Skin of body (tissue), 2 donors: ENCODE data around the gene SCGN. TPM values are rescaled to one million over a fixed set of nuclear protein-coding genes. Genes with fewer than 3 reads are reported as not detected.

Experiments
- DNase-seq: peaks from one replicate; lab custom pipeline; 2025; lab: John Stamatoyannopoulos, UW
- total RNA-seq: library from RNA; depleted of rRNA; stranded (reverse); fragments of >200 nt; gene quantifications from one replicate; pipeline ENCODE4 v1.2.3, GENCODE V29; 2014

The SCGN gene
- total RNA-seq, 1 donor from 2014 or later, result 0.89 TPM

DNA sequence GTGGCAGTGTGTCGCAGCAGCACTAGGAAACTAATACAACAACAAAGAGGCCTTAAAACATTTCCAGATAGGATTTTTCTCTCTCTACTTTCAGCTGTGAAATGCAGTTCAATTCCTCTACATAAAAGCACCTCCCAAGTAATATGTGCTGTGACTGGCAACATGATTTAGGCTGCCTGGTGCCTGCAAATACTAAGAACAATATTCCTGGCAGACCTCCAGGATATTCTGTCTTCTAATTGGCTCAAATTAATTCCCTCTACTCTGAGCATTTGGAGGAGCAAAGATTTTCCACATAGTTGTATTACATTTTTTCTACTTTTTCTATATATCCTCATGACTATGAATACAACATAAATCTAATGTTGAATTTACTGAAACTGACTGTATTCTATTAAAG, 33.2 kb downstream of the SCGN start:
- no peak for DNase-seq

DNA sequence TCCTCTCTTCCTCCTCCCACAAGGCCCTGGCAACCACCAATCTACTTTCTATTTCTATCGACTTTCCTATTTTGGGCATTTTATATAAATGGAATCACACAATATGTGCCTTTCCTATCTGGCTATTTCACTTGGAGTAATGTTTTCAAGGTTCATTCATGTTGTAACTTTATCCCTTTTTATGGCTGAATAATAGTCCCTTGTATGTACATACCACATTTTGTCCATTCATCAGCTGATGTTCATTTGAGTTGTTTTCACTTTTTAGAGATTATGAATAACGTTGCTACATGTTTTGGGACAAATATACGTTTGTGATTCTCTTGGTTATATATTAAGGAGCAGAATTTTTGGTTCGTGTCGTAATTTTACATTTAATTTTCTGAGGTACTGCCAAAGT, 33.9 kb downstream of the SCGN start:
- DNase-seq, result no peak

DNA sequence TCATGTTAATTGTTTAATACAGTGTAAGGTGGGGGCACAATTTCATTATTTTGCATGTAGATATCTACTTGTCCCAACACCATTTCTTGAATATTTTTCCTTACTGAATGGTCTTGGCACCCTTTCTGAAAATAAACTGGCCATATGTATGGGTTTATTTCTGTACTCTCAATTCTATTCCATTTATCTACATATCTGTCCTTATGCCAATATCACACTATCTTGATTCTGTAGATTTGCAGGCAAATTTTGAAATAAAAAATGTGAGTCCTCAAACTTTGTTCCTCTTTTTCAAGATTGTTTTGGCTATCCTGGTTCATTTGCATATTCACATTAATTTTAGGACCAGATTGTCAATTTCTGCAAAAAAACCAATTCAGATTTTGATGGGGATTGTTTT, 34.8 kb downstream of the SCGN start:
- no peak for DNase-seq

DNA sequence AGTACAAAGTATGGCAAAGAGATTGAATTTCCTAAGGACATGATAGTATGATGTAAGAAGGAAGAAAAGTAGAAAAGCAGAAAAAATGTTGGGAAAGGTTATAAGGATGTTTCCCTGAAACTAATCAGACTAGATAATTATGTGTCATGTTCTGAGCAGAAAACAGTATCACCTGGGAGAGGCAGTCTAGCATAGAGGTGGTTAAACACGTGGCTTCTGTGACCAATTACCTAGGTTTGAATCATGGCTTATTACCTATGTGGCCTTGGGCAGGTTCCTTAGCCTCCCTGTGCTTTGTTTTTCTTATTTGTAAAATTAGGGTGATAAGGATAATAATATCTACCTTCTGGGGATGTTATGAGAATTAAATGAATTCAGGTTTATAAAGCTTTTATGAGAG, 38.0 kb downstream of the SCGN start:
- no peak for DNase-seq

DNA sequence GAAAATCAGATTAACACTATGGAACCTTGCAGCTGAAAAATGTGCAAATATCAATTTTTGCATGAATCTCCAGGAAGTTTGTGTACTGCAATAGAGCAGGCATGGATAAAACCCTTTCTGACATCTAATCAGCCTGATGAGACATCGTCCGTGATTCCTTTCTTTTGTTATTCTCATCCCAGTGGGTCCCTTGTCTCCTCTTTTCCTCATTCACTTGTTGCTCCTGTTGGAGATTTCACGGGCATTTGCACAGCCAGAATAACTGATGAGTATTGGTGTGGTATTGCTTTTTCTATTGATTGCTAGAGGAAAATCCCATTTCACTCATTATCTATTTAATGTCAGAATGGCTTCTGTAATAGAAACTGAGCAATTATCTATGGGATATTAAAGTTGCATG, 39.9 kb downstream of the SCGN start:
- no peak for DNase-seq

DNA sequence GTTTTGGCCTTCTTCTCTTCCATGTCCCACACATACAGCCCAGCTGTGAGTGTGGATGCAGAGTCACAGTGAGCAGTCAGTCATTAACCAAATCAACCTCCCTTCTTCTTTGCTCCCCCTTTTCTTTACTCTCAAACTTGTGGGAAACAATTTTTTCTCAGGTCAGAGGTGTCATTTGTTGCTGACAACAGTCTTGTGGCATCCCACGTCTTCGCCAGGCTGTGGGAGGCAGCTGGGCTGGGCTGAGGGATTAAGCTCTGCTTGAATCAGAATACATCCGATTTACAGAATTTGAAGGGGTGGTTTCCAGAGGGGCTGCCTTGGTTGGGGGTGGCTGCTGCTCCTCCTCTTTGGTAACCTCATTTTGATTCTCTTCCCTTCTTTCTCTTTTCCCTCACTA, 40.5 kb downstream of the SCGN start:
- DNase-seq, result no peak

DNA sequence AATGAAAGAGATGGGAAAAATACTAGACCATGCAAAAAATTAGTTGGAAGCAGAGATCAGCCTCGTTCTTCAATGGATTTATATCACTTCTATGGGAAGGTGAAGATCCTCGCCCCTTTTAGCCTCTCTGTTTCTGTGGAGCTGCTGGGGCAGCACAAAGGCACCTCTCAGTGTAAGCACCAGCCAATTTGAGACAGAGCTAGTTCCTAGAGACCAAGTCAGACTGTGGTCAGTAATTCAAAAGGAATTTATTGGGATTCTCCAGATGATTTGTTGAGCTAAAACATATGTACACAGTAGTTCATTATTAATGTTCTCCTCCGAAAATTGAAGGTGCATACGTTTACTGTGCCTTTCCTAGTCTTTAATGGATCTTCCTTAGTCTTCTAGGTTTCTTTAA, 42.4 kb downstream of the SCGN start:
- no peak for DNase-seq

DNA sequence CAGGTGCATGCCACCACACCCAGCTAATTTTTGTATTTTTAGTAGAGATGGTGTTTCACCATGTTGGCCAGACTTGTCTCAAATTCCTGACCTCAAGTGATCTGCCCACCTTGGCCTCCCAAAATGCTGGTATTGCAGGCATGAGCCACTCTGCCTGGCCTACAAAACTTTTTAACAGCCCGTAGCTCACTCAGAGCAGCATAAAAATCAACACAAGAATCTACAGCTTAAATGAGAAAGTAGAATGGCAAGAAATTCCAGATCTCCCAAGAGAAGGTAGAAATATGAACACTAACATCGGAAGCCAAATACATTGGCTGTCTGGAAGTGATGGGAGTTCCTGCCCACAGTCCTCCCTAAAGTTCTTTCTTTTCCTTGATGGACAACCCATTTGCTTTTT, 43.7 kb downstream of the SCGN start:
- no peak for DNase-seq

DNA sequence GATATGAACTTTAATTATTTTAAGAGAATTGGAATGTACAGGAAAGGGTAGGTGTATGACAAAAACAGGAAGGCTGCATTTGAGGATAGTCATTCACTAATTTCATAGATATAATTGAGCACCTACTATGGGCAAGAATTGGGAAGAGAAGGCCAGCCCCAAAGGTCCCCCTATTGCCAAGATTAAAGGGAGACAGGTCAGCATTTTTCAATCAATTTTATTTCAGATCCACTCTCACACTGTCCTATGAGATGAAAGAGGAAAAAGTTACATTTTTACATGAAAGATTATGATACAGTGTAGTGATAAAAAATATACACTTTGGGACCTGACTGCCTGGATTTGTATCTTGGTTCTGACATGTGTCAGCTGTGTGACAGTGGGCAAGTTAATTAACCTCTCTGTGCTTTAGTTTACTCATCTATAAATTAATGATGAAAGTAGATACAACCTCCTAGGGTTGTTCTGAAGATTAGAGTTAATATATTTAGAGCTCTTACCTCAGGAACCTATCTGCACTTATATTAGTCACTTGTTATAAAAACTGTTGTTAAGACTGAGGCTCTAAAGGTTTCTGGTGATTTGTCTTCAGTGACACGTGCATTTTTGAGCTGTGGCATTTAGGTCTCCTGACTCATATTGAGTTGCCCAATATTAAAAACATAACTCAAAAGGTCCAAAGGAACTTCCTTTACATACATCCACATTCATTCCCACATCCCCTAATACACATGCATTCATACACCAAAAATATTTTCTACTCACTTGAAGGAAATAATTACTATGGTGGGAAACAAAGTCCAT, 45.7 kb downstream of the SCGN start:
- no peak for DNase-seq

DNA sequence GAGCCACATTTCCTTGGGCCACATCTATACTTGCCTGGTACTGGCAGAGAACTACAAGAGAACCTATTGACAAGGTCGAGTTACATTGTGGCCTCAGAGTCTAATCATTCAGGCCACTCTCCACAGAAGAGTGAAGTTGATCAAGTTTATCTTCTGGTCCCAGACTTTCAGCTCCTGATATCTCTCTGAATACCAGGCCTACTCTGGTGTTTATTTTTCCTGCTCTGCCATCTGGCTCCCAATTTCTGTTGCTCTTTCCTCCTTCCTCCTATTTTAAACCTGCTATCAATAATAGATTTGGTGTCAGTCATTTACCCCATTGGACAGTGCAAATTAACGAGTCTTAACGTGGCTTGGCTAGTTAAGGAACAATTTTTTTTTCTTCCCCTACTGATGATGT, 46.6 kb downstream of the SCGN start:
- no peak for DNase-seq

DNA sequence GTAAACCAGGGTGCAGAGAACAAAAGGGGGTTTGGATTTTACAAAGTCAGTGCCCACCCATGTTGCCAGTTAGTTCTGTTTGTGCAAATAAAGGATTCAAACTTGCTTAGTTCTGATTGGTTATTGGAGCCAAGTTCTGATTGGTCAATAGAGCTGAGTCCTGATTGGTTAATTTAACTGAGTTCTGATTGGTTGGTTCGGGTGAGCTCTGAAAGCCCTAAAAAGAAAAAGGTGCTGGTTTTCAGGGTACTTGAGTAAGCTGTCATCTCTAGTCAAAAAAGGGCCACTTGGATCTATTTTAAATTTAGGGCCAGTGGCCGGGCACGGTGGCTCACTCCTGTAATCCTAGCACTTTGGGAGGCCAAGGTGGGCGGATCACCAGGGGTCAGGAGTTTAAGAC, 47.6 kb downstream of the SCGN start:
- no peak for DNase-seq

DNA sequence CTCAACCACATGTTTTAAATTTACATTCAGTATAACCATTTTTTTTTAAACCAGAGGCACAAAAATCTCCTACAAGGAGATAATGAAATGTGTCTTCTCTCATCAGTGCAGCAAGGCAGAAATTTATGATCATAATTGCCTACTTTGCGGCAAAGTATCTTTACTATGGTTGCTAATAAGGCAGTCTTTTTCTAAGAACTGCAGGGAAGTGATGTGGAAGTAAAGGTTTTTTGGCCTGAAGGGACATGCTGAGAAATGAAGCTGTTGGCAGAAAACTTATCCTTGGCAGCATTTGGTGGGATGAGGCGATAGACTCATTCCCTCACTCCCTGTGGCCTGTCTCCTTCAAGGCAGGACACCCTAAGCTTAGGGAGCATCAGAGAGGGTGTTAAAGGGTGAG, 48.7 kb downstream of the SCGN start:
- no peak for DNase-seq

DNA sequence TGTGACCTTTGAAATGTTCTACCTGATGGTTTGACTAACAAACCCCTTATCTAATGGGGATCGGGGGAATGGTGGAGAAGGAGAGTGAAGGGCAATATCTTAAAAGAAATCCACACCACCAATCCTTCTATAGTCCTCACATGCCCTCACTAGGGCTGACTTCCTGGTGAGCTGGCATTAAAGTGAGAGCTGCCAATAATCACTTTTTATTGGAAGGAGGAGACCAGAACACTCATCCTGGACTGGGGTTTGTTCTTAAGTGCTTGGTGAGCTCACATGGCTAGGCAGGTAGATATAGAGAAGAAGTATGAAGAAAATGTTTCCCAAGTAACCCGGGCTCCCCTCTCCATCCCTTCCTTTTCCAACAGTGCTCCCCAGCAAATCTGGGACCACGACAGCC, 49.8 kb downstream of the SCGN start:
- DNase-seq, result no peak

DNA sequence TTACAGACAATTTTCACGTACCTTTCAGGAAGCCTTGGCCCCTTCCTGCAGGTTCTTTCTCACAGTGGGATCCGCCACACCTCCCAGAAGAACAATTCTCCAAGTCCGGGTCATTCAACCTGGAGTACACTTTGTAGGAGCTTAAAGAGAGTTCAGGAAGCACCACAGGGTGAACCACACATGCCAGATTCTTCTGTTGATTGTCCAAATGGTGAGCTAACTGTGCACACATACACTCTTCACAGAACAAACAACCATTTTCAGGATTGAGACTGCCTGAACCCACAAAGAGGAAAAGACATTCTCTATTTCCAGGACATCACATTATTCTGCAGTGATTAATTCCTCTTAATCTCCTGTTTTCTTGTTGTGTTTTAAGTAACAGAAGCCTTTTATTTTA, 51.0 kb downstream of the SCGN start:
- no peak for DNase-seq

DNA sequence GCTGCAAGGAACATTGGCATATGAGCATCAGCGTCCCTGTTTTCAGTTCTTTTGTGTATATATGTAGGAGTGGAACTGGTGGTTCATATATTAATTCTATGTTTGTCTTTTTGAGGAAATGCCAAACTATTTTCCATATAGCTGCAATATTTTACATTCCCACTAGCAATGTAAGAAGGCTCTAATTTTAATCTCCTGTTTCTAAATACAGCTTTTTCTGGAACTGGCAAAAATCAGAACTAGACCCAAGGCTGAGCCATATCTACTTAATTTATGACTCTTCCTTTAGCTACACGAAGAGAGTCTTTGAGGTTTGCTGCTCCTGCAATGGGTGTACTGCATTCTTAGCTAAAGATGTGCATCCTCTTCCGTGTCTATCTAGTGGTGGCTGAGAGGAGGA, 52.0 kb downstream of the SCGN start:
- no peak for DNase-seq

DNA sequence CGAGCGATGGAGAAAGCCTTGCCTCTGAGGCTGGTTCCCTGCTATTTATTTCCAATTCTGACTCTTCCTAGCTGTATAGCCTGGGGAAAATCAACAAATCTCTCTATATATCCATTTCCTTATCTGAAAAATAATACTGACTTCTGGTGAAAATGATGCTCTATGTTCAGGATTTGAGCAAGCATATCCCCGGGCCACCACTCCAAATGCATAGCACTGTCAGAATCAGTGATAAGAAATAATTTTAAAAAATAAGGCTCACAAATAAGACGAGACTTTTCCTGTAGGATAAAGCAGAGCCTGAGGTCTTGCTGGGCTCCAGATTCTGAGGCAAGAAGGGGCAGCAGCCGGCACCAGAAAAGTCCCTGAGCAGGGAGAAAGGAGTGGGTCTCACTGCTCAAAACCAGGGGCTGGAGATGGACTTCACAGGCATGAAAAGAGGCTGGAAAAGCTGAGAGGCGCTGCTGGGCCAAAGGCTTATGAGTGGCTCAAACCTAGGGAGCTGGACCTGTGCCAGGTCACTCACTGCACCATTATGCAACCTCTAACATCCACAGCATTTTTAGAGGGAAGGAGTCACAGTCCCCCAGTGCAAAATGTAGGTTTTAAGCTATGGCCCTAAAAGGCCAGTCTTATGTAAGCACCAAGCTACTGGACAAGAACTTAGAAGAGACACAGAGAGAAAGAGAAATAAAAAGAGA, 54.4 kb downstream of the SCGN start:
- DNase-seq, result no peak

DNA sequence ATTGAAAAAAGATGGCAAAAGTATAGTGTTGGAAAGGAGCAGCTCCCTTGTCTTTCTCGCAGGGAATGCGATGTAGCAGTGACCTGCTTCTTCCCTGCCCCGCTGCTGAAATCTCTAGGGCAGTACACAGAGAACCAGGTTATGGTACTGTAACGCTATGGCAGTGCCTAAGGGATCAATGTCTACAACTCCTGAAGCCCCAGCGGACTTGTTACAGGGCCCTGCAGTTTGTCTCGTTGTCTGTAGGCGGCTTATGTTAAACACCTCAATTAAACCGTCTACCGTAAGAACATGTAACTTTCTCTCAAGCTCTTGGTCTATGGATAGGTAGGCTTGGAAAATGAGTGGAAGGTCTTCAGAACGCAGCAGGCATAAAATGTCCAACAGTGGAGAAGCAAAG, 57.7 kb downstream of the SCGN start:
- no peak for DNase-seq

DNA sequence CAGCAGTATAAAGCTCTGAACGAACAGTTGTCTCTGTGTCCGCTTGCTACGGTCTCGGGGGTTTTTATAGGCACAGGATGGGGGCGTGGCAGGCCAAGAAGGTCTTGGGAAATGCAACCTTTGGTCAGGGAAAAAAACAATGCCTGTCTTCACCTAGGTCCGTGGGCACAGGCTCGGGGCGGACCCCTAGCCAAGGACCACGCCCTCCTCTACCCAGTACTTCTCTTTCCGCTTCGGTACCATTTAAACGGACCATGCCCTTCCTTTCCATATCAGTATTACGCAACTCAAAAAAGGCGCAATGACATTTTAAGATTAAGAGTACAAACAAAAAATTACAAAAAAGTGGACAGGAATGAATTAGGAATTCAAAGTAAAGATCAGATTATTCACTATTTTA, 58.3 kb downstream of the SCGN start:
- no peak for DNase-seq

DNA sequence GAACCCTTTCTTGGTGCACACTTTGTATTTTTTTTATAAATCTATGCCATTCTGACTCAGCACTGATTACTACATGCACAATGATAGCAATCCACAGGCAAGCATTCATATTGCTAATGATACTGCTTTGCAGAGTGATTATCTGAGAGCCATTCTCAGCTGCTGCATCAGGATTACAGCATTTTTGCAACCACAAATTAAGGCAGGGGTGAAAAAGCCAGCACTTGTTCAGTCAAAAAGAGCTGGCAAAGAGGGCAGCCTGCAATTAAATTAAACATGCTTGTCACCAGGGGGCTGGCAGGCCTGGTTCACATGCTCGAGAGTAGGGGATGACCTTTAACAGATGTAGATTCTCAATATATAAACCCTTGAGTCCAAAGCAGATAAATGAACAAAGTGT, 61.8 kb downstream of the SCGN start:
- DNase-seq, result no peak

DNA sequence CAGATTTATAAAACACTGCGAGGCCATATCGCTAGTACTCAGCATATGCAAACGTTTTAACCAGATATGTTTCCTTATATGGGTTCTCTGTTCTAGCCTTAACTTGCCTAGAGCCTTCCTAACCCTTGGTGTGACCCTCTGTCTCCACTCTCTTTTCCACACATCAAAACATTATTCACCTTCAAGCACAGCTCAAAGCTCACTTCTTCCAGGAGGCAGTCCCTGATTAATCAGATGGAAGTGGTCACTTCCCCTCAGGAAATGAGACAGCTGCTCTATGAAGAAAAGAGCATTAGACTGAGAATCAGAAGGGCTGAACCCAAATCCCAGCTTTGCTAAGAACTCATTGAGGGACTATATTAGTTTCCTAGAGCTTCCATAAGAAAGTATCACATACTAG, 62.8 kb downstream of the SCGN start:
- no peak for DNase-seq

DNA sequence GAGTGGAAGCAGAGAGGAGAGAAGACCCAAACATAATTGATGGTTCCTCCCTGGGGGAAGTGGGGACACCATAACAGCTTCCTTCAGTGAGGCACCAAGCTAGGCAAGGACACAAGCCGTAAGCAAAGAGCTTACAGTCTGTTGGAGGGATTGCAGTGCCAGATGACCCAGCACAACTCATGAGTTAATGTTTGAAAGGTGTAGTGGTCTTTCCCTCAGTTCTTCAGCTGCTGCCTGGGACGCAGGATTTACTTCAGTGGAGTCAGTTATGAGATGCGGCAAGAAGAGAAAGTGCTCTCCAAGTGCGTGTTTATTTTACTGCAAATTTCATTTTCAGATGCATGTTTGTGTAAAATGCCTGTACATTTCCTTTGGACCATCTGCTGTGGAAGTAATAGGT, 63.8 kb downstream of the SCGN start:
- DNase-seq, result no peak

DNA sequence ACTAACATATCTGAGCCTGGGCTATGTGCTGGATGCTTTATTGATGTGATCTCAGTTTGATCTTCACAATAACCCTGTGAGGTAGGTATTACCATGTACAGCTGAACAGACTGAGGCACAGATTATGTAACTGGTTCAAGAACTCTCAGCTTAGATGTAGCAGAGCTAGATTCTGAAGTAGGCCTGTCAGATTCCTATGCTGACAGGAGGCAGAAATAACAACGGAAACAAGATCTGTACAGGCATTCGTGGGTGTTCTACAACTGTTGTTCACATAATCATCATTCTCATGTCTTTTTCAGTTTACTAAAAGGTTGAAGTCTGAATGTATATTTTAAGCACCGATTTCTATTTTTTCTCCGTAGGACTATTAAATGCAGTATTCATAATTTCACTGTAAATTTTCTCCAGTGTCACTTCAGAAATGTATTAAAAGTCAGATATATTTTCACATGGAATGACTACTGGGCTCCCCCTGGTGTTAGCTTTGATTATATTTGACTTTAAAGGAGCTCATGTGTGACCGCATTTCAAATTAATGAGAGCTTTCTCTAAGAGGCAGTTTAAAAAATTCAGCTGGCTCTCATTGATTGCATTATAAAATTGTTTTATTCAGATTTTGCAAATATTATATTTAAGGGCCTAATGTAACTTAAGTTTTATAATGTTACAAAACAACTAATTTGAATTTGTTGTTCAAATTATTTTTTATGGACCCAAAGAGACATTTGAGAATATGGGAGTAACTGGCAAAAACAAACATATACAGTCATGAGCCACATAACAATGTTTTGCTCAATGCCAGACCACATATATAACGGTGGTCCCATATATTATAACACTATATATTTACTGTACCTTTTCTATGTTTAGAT, 66.1 kb downstream of the SCGN start:
- peak; percentile 18 for DNase-seq
